Melanocyte of skin (primary cell): ENCODE results near the gene METTL17. TPM values are rescaled to one million over a fixed set of nuclear protein-coding genes. Genes with fewer than 3 reads are reported as not detected.

Experiments used
- small RNA-seq, 2 donors: library from RNA; depleted of rRNA; stranded (forward); fragments of <200 nt; gene quantifications; one replicate each; pipeline ENCODE3, GENCODE V24; 2012
- total RNA-seq, 2 donors: library from RNA; depleted of rRNA; stranded (reverse); fragments of >200 nt; gene quantifications; 2 replicates each; pipeline ENCODE4 v1.2.3, GENCODE V29; 2012

The METTL17 gene, protein sequence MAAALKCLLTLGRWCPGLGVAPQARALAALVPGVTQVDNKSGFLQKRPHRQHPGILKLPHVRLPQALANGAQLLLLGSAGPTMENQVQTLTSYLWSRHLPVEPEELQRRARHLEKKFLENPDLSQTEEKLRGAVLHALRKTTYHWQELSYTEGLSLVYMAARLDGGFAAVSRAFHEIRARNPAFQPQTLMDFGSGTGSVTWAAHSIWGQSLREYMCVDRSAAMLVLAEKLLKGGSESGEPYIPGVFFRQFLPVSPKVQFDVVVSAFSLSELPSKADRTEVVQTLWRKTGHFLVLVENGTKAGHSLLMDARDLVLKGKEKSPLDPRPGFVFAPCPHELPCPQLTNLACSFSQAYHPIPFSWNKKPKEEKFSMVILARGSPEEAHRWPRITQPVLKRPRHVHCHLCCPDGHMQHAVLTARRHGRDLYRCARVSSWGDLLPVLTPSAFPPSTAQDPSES
- 10 to 100 TPM; 47.8 to 67.6 TPM for total RNA-seq

GRCh38 chr14:20989787-20990600, at the start of gene METTL17:
Gene METTL17 (plus strand): TSS chr14:20989980. CDS start chr14:20990003, 23 bp downstream.

DNA sequence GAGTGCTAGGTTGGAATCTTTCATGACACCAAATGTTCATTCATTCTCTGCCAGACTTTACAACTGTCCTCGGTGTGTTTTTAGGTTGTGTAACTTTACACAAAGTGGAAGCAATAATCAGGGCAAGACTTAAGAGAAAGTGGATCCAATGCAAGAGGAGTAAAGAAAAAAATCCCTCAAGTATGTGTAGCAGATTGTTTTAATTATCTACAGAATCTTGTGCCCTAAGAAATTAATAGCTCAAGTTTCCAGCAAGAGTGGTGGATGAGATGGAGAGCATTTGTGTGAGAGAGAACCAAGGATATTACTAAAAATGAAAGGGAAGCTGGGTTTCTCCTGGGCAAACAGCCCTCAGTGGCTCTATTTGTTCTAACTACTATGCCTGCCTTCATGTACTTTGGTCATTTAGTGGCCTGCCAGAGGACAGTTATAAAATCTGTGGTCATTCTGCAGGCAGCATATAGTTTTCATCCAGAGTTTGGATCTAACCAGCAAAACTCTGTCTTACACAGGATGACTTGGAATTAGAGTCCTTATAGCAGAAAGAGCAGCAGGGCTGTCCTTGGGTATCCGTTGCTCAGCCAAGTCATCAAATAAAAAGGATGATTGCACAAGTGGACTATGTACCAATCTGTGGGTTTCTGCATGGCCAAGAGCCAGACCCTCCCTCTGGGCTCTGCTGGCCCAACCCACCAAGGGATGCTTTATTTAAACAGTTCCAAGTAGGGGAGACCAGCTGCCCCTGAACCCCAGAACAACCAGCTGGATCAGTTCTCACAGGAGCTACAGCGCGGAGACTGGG, 34.8 kb upstream of the METTL17 start, which contains the start of gene RNASE2:
RNASE2 (plus strand) TSS at position 752 of the 802 bp plus-strand sequence. CDS start 285 bp downstream, outside the sequence.

DNA sequence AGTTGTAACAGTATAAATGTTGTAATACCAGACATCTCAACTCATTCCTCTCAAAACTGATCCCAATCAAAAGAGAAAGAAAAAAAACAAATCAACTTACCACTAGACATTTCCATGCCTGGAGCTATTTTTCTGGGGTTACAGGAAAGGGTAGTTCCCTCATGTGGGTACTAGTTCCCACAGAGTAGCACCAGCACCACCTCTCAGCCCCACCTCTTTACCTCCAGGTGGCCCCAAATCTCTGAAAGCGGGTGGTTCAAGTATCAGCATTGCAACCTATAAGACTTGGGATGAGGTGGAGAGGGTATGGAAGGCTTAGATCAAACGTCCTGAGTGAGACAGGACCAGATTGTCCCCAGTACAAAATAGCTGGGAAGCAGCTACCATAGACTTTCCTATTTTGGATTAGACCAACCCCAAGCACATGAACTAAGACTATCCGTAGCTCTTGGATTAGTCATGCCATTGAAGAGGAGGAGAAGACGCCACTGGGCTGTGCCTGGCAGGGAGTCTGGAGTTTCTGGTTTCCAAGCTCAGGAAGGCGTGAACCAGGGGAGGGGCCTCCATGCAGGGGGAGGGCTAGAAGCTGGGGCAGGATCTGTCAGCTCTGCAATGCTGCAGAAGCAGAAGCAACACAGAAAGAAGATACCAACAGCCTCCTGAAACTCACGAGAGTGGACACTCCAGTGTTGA, 9.0 kb downstream of the METTL17 start, which contains the start of gene SLC39A2:
SLC39A2 (plus strand) TSS at position 620 of the 693 bp plus-strand sequence. CDS start 154 bp downstream, outside the sequence.

DNA sequence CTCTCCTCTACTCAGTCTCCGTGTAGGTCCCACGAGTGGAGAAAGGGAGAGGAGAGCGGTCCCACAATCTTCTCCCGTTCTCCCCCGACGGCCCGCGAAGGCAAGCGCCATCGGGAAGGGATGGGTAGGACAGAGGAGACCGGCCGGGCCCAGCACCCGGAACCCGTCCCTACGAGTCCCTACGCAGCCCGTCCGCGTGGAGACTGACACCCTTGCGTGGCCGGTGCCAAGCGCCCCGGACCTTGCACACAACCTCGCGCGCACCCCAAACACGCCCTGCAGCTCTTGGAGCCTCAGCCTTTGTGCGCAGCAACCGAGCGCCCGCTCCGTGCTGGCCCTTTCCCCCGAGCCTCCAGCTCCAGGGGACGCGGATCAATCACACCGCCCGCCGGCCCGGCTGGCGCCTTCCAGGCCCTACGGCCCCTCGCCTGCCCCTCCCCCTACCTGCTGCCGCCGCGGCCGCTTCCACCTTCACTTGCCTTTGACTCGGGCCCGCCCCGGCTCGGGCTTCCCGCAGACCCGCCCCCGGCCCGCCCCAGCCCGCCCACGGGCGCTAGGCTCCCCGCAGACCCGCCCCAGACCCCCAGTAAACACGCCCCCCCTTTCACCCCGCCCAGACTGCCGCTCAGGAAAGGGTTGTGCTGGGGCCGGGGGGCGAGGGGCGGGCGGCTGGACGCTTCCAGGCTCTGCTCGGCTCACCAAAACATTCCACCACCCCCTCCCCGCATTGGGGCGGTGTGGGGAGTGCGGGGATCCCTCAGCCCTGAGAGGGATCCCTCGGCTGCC, 35.0 kb downstream of the METTL17 start, which contains the start of gene NDRG2:
NDRG2 (minus strand) TSS at position 477 of the 786 bp plus-strand sequence. CDS start 1,746 bp downstream, outside the sequence.

DNA sequence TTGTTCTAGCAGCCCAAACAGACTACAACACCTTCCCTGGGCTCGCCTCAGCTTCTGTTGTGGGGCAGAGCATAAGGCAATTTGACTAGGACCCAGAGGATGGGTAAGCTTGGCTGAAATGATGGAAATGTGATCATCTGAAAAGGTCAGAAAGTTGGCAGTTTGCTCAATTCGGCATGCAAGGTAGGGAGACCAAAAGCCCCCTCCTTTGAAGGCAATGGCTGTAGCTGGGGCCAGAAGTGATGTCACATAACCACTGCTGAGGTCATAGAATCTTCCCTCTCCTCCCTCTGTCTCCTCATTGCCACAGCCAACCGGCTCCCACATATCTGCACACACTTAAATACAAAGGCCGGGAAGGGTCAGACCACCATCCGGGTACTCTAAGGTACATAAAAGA, 40.1 kb downstream of the METTL17 start, which contains the start of gene TPPP2:
TPPP2 (plus strand) TSS at position 301 of the 400 bp plus-strand sequence. CDS start 365 bp downstream, outside the sequence.

GRCh38 chr14:21034707-21035106, 44.9 kb downstream of the METTL17 start, which contains the start of gene RNASE13:
Gene RNASE13 (minus strand): TSS chr14:21034807. CDS start chr14:21034288, 519 bp downstream.

GRCh38 chr14:21041676-21042433, 52.1 kb downstream of the METTL17 start, which contains the start of gene RNASE7:
Gene RNASE7 (plus strand): TSS chr14:21042362. CDS start chr14:21042993, 631 bp downstream.

Small RNA genes within 50 kb of the gene (small RNA-seq; reads per million reads assigned to genes)
- 0 reads per million in 2 donors for gene RN7SL189P

Other genes starting within 250 kb of the METTL17 start
- gene EDDM3A, start 244.1 kb upstream of the METTL17 start, total RNA-seq = not detected
- gene EDDM3B, start 221.6 kb upstream of the METTL17 start, total RNA-seq = not detected
- not detected for gene RNASE6, start 208.7 kb upstream of the METTL17 start, total RNA-seq
- not detected for gene RNASE1, start 187.1 kb upstream of the METTL17 start, total RNA-seq
- gene RNASE3, start 98.6 kb upstream of the METTL17 start, total RNA-seq = not detected
- gene RNASE2, start 34.5 kb upstream of the METTL17 start, total RNA-seq = not detected
- gene SLC39A2, start 9.3 kb downstream of the METTL17 start, total RNA-seq = not detected
- gene NDRG2, start 35.1 kb downstream of the METTL17 start, total RNA-seq = 1 to 10 TPM; 2.3 to 8.9 TPM
- gene TPPP2, start 40.2 kb downstream of the METTL17 start, total RNA-seq = not detected
- gene RNASE13, start 44.8 kb downstream of the METTL17 start, total RNA-seq = under 1 TPM in 1 of 2 donors, not detected in 1; under 0.01 TPM
- gene RNASE7, start 52.4 kb downstream of the METTL17 start, total RNA-seq = not detected
- not detected for gene RNASE8, start 67.8 kb downstream of the METTL17 start, total RNA-seq
- 100 to 1,000 TPM in 1 of 2 donors, 10 to 100 TPM in 1; 47.6 to 209 TPM for gene ARHGEF40, start 80.3 kb downstream of the METTL17 start, total RNA-seq
- gene ZNF219, start 108.7 kb downstream of the METTL17 start, total RNA-seq = 10 to 100 TPM in 1 of 2 donors, 1 to 10 TPM in 1; 9.3 to 17.6 TPM
- gene TMEM253, start 111.1 kb downstream of the METTL17 start, total RNA-seq = under 1 TPM; under 0.01 to 1.00 TPM
- under 1 TPM in 1 of 2 donors, not detected in 1; under 0.01 TPM for gene OR5AU1, start 166.1 kb downstream of the METTL17 start, total RNA-seq